OCI-LY1 (cell line): Measurements from ENCODE around the gene ZNF74.

Experiments used
- EZH2 ChIP-seq: fragments of 200-600 bp; sonication (generic), shearing (Covaris generic); IDR thresholded peaks from 2 replicates; pipeline ENCODE4 v1.8.0; 2017; ENCODE audit warnings: borderline replicate concordance, mixed run types, mild to moderate bottlenecking, antibody characterized with exemption, low read length, moderate library complexity, mixed read lengths
- TF ChIP-seq, protein P1 (sequence below): fragments of 200-600 bp; sonication (generic), shearing (Covaris generic); IDR thresholded peaks from 2 replicates; pipeline ENCODE4 v1.5.1; 2017; ENCODE audit warnings: mild to moderate bottlenecking, antibody characterized with exemption, low read length, moderate library complexity, mixed read lengths

GRCh38 chr22:20397498-20397897 lies 3.5 kb downstream of the ZNF74 start:
- TF ChIP-seq, protein P1, sequence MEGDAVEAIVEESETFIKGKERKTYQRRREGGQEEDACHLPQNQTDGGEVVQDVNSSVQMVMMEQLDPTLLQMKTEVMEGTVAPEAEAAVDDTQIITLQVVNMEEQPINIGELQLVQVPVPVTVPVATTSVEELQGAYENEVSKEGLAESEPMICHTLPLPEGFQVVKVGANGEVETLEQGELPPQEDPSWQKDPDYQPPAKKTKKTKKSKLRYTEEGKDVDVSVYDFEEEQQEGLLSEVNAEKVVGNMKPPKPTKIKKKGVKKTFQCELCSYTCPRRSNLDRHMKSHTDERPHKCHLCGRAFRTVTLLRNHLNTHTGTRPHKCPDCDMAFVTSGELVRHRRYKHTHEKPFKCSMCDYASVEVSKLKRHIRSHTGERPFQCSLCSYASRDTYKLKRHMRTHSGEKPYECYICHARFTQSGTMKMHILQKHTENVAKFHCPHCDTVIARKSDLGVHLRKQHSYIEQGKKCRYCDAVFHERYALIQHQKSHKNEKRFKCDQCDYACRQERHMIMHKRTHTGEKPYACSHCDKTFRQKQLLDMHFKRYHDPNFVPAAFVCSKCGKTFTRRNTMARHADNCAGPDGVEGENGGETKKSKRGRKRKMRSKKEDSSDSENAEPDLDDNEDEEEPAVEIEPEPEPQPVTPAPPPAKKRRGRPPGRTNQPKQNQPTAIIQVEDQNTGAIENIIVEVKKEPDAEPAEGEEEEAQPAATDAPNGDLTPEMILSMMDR, result no peak
- no peak for TF ChIP-seq EZH2
